Smooth muscle cell (in vitro differentiated cells): ENCODE data around the gene NEK11. TPM values are rescaled to one million over a fixed set of nuclear protein-coding genes. Genes with fewer than 3 reads are reported as not detected.

Experiments
- DNase-seq: peaks from one replicate; lab custom pipeline; 2025; ENCODE audit not compliant: unreplicated experiment; lab: John Stamatoyannopoulos, UW
- H2AFZ ChIP-seq: fragments of 200-600 bp; sonication (generic); 2 replicates; pipeline ENCODE4 v1.6.0; 2016; ENCODE audit warnings: antibody characterized with exemption, low read depth, mild to moderate bottlenecking
- H3F3A ChIP-seq: fragments of 200-600 bp; sonication (generic); 2 replicates; pipeline ENCODE4 v1.6.0; 2017; ENCODE audit warnings: antibody characterized with exemption, low read depth
- H3K27ac ChIP-seq: fragments of 200-600 bp; sonication (generic); 2 replicates; pipeline ENCODE4 v1.5.1; 2016; ENCODE audit warnings: low read depth, mild to moderate bottlenecking
- H3K27me3 ChIP-seq: fragments of 200-600 bp; sonication (generic); 2 replicates; pipeline ENCODE4 v1.6.1; 2016; ENCODE audit warnings: low read depth, mild to moderate bottlenecking
- H3K36me3 ChIP-seq: fragments of 200-600 bp; sonication (generic); 2 replicates; pipeline ENCODE4 v1.5.1; 2016; ENCODE audit warnings: low read depth
- H3K4me1 ChIP-seq: fragments of 200-600 bp; sonication (generic); 2 replicates; pipeline ENCODE4 v1.5.1; 2016; ENCODE audit warnings: low read depth
- H3K4me2 ChIP-seq: fragments of 200-600 bp; sonication (generic); 2 replicates; pipeline ENCODE4 v1.6.0; 2016; ENCODE audit warnings: mild to moderate bottlenecking
- H3K4me3 ChIP-seq: fragments of 200-600 bp; sonication (generic); 2 replicates; pipeline ENCODE4 v1.5.1; 2016; ENCODE audit warnings: mild to moderate bottlenecking
- H3K79me2 ChIP-seq: fragments of 200-600 bp; sonication (generic); 2 replicates; pipeline ENCODE4 v1.6.0; 2016; ENCODE audit warnings: low read depth, mild to moderate bottlenecking
- H3K9ac ChIP-seq: fragments of 200-600 bp; sonication (generic); 2 replicates; pipeline ENCODE4 v1.6.0; 2016; ENCODE audit warnings: low read depth
- H3K9me3 ChIP-seq: fragments of 200-600 bp; sonication (generic); replicated peaks from 2 replicates; pipeline ENCODE4 v1.5.1; 2016; ENCODE audit warnings: low read depth
- H4K20me1 ChIP-seq: fragments of 200-600 bp; sonication (generic); 2 replicates; pipeline ENCODE4 v1.6.0; 2016; ENCODE audit warnings: low read depth
- CTCF ChIP-seq: fragments of 200-600 bp; sonication (generic); IDR thresholded peaks from 2 replicates; pipeline ENCODE4 v1.5.1; 2017; ENCODE audit warnings: borderline replicate concordance, mild to moderate bottlenecking, antibody characterized with exemption; ENCODE audit not compliant: insufficient read depth, poor library complexity, severe bottlenecking
- WGBS: methylation state at CpG from one replicate; pipeline ENCODE4 v1.1.7; 2016; ENCODE audit warnings: low lambda C conversion rate; 5-methylcytosine and 5-hydroxymethylcytosine counted together
- polyA plus RNA-seq: library from polyadenylated mRNA; unstranded; fragments of >200 nt; fragmentation: Nextera tagmentation; extraction: Ambion mirVana; gene quantifications from 2 replicates; pipeline ENCODE4 v1.2.1, GENCODE V29; 2016
- small RNA-seq: library from RNA; depleted of rRNA; stranded (forward); fragments of <200 nt; gene quantifications from one replicate; pipeline ENCODE3, GENCODE V24; 2014
- total RNA-seq: library from RNA; depleted of rRNA; stranded (reverse); fragments of >200 nt; gene quantifications from 2 replicates; pipeline ENCODE4 v1.2.3, GENCODE V29; 2014

NEK11 gene
- total and polyA plus RNA-seq, 2 experiments from 2014 or later: 3.0 to 3.3 TPM

GRCh38 chr3:131396170-131396569, 369.5 kb downstream of the NEK11 start:
- no peaks in the 10 kb centered on the region for H3K9me3 ChIP-seq
- no peaks in the 10 kb centered on the region for H3K79me2 ChIP-seq
- no peak overlapping the region for H3K27ac ChIP-seq
- no peak for TF ChIP-seq CTCF
- no peaks in the 10 kb centered on the region for H4K20me1 ChIP-seq
- H2AFZ ChIP-seq: no peak overlapping the region
- no peaks in the 10 kb centered on the region for H3K4me1 ChIP-seq
- no peaks in the 10 kb centered on the region for H3K27me3 ChIP-seq
- no peaks in the 10 kb centered on the region for H3K36me3 ChIP-seq
- no peak for DNase-seq
- H3F3A ChIP-seq: no peaks in the 10 kb centered on the region
- no peak overlapping the region for H3K4me3 ChIP-seq
- H3K9ac ChIP-seq: no peak overlapping the region
- no peak overlapping the region for H3K4me2 ChIP-seq

- H3K4me2 ChIP-seq: no peak overlapping the region
- no peaks in the 10 kb centered on the region for H3K79me2 ChIP-seq
- no peak overlapping the region for H3K9ac ChIP-seq
- no peaks in the 10 kb centered on the region for H3K4me1 ChIP-seq
- no peak for TF ChIP-seq CTCF
- no peaks in the 10 kb centered on the region for H3K9me3 ChIP-seq
- no peak for DNase-seq
- 76% methylated on average over 4 of the region's 4 CpGs for WGBS
- no peaks in the 10 kb centered on the region for H4K20me1 ChIP-seq
- H3K4me3 ChIP-seq: no peak overlapping the region
- H3K36me3 ChIP-seq: no peaks in the 10 kb centered on the region
- H2AFZ ChIP-seq: no peak overlapping the region
- H3F3A ChIP-seq: no peaks in the 10 kb centered on the region
- H3K27me3 ChIP-seq: no peaks in the 10 kb centered on the region
- no peak overlapping the region for H3K27ac ChIP-seq
Observed at GRCh38 chr3:131397889-131398288, 371.2 kb downstream of the NEK11 start.

Small RNA genes lying within 50 kb of the gene (small RNA-seq; reads per million reads assigned to genes)
- gene RNU6-726P: not detected

Other genes with a start within 250 kb of the NEK11 start
- 85.9 and 118 TPM in 2 replicates for gene ATP2C1, start 132.8 kb upstream of the NEK11 start, total RNA-seq
- 36.0 and 43.2 TPM in 2 replicates for gene ATP2C1, start 132.8 kb upstream of the NEK11 start, polyA plus RNA-seq
- gene ASTE1, start 52 bp upstream of the NEK11 start, total RNA-seq: 4.0 and 6.3 TPM in 2 replicates
- gene ASTE1, start 52 bp upstream of the NEK11 start, polyA plus RNA-seq: 3.3 and 3.5 TPM in 2 replicates